SH-SY5Y (cell line): Measurements from ENCODE around the gene MTF1.

Experiments
- GATA2 ChIP-seq: IDR thresholded peaks from 2 replicates; pipeline ENCODE4 v1.6.1; 2011; ENCODE audit warnings: mild to moderate bottlenecking, low read depth, low read length
- GATA3 ChIP-seq: IDR thresholded peaks from 2 replicates; pipeline ENCODE4 v1.6.1; 2011; ENCODE audit warnings: low read depth, mild to moderate bottlenecking, low read length, moderate library complexity

- TF ChIP-seq GATA3 (no peak), GATA2 (no peak)
These were observed 30.9 kb downstream of the MTF1 start for GRCh38 chr1:37828410-37829074.
